Spinal cord (tissue), 10 donors: ENCODE results near the gene DOK4. TPM values are rescaled to one million over a fixed set of nuclear protein-coding genes. Genes with fewer than 3 reads are reported as not detected.
A peak's percentile ranks its signal among the peaks of the same experiment; 100 is the strongest.

Source experiments
- DNase-seq, 6 donors: peaks; one replicate each; pipeline versions ENCODE4 v3.0.0 to v3.0.0-alpha.2; 2013 to 2015; ENCODE audit warnings: low spot score in 6 of 6, low read depth in 4 of 6
- H3K27ac ChIP-seq: one replicate; pipeline ENCODE4 v1.5.1; 2013; ENCODE audit warnings: low read depth, low read length, control low read depth
- H3K27me3 ChIP-seq: one replicate; pipeline ENCODE4 v1.6.1; 2013; ENCODE audit warnings: low read length; ENCODE audit not compliant: control insufficient read depth, insufficient read depth
- H3K36me3 ChIP-seq: one replicate; pipeline ENCODE4 v1.6.1; 2013; ENCODE audit warnings: low read length; ENCODE audit not compliant: control insufficient read depth, insufficient read depth
- H3K4me1 ChIP-seq: one replicate; pipeline ENCODE4 v1.6.1; 2013; ENCODE audit warnings: low read length; ENCODE audit not compliant: control insufficient read depth, insufficient read depth
- H3K4me3 ChIP-seq: one replicate; pipeline ENCODE4 v1.5.1; 2013; ENCODE audit warnings: low read depth, low read length, control low read depth
- H3K9me3 ChIP-seq: one replicate; pipeline ENCODE4 v1.6.1; 2013; ENCODE audit warnings: low read length; ENCODE audit not compliant: control insufficient read depth, insufficient read depth
- WGBS: methylation state at CpG from one replicate; pipeline ENCODE4 v1.1.5; 2013; ENCODE audit warnings: missing lambda C conversion rate; ENCODE audit not compliant: insufficient coverage; 5-methylcytosine and 5-hydroxymethylcytosine counted together
- polyA plus RNA-seq, 2 donors: library from polyadenylated mRNA; unstranded; fragments of 120-200 nt; gene quantifications; one replicate each; pipeline ENCODE4 v1.2.1, GENCODE V29; 2013; ENCODE audit not compliant: insufficient read length in 2 of 2
- total RNA-seq, 2 donors: library from RNA; depleted of rRNA in 1 of 2; stranded (reverse); fragments of 120-200 nt in 1 of 2; fragments of >200 nt in 1 of 2; gene quantifications; one replicate each; pipeline versions ENCODE4 v1.2.3 to v1.2.4, GENCODE V29; 2013 to 2014
- donor health status: healthy.

The DOK4 gene
- total and polyA plus RNA-seq, 4 donors = 23.0 to 62.8 (median 43.5) TPM

- H3K27ac ChIP-seq = no peak overlapping the region
- H3K4me1 ChIP-seq = peaks cover 35% of the 10 kb centered on the region
- H3K36me3 ChIP-seq = peaks cover 71% of the 10 kb centered on the region
- WGBS = 65% methylated on average over 4 of the region's 10 CpGs
- no peaks in the 10 kb centered on the region for H3K9me3 ChIP-seq
- H3K4me3 ChIP-seq = no peak overlapping the region
- no peaks in the 10 kb centered on the region for H3K27me3 ChIP-seq
- peak in 1 of 6 donors; percentile 23 for DNase-seq
Observed at GRCh38 chr16:57471852-57472664, 14.2 kb downstream of the DOK4 start.

DNA sequence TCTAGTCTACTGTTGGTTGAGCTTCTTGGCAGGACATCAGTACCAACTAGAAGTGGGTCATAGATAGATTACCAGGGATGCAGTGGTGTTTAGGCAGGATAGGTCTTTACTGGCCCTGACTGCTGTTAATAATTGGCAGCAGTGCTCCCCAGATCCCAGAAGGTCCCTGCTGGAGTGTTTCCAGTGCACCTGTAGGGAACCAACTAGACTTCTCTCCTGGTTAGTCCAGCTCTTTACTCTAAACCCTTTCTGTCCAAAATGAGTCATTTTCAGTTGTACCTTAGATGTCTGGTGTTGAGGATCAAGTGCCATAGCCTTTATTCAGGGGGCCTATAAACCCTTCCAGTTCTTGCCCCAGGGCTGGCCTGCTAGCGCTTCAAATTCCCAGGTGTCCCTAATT lies 15.1 kb downstream of the DOK4 start:
- H3K27me3 ChIP-seq = no peaks in the 10 kb centered on the region
- H3K4me3 ChIP-seq = no peak overlapping the region
- H3K4me1 ChIP-seq = peaks cover 26% of the 10 kb centered on the region
- no peak for DNase-seq
- no peaks in the 10 kb centered on the region for H3K9me3 ChIP-seq
- no CpG with 5 or more reads among the region's 1 CpG for WGBS
- H3K27ac ChIP-seq = no peak overlapping the region
- H3K36me3 ChIP-seq = peaks cover 80% of the 10 kb centered on the region

- Histone ChIP-seq H3K36me3 (peaks cover 82% of the 10 kb centered on the region), H3K27me3 (no peaks in the 10 kb centered on the region), H3K4me1 (peaks cover 21% of the 10 kb centered on the region), H3K9me3 (no peaks in the 10 kb centered on the region), H3K27ac (no peak overlapping the region), H3K4me3 (no peak overlapping the region)
- no peak for DNase-seq
- 42% methylated on average over 5 of the region's 6 CpGs for WGBS
Observed at GRCh38 chr16:57470711-57471110, 15.6 kb downstream of the DOK4 start.

GRCh38 chr16:57469917-57470470 lies 16.3 kb downstream of the DOK4 start:
- Histone ChIP-seq H3K27me3 (no peaks in the 10 kb centered on the region), H3K27ac (no peak overlapping the region), H3K4me3 (no peak overlapping the region), H3K36me3 (peaks cover 79% of the 10 kb centered on the region), H3K4me1 (peaks cover 15% of the 10 kb centered on the region), H3K9me3 (no peaks in the 10 kb centered on the region)
- DNase-seq = no peak
- WGBS = 77% methylated on average over 7 of the region's 9 CpGs

GRCh38 chr16:57469046-57469445 lies 17.2 kb downstream of the DOK4 start:
- Histone ChIP-seq H3K27ac (no peak overlapping the region), H3K36me3 (peaks cover 80% of the 10 kb centered on the region), H3K4me1 (peaks cover 15% of the 10 kb centered on the region), H3K27me3 (no peaks in the 10 kb centered on the region), H3K4me3 (no peak overlapping the region), H3K9me3 (no peaks in the 10 kb centered on the region)
- DNase-seq = no peak
- 91% methylated on average over 11 of the region's 11 CpGs for WGBS

GRCh38 chr16:57468346-57468745 lies 17.9 kb downstream of the DOK4 start:
- peaks cover 78% of the 10 kb centered on the region for H3K36me3 ChIP-seq
- 100% methylated on average over 1 of the region's 2 CpGs for WGBS

GRCh38 chr16:57464523-57464922 lies 21.8 kb downstream of the DOK4 start:
- Histone ChIP-seq H3K27ac (no peak overlapping the region), H3K9me3 (no peaks in the 10 kb centered on the region), H3K4me3 (no peak overlapping the region), H3K27me3 (no peaks in the 10 kb centered on the region), H3K4me1 (peaks cover 15% of the 10 kb centered on the region), H3K36me3 (peaks cover 58% of the 10 kb centered on the region)
- DNase-seq = no peak
- WGBS = no CpG with 5 or more reads among the region's 2 CpGs

More at GRCh38 chr16:57468346-57468745, 17.9 kb downstream of the DOK4 start:
- DNase-seq = no peak
- no peaks in the 10 kb centered on the region for H3K27me3 ChIP-seq
- no peaks in the 10 kb centered on the region for H3K9me3 ChIP-seq
- no peak overlapping the region for H3K4me3 ChIP-seq
- H3K27ac ChIP-seq = no peak overlapping the region
- peaks cover 20% of the 10 kb centered on the region for H3K4me1 ChIP-seq

- Histone ChIP-seq H3K9me3 (no peaks in the 10 kb centered on the region), H3K27ac (no peak overlapping the region), H3K27me3 (no peaks in the 10 kb centered on the region), H3K4me3 (peak overlapping the region; percentile 71), H3K36me3 (peaks cover 55% of the 10 kb centered on the region), H3K4me1 (peaks cover 19% of the 10 kb centered on the region)
- no peak for DNase-seq
- 2% methylated on average over 6 of the region's 16 CpGs for WGBS
Observed at GRCh38 chr16:57462978-57463362, 23.3 kb downstream of the DOK4 start.

DNA sequence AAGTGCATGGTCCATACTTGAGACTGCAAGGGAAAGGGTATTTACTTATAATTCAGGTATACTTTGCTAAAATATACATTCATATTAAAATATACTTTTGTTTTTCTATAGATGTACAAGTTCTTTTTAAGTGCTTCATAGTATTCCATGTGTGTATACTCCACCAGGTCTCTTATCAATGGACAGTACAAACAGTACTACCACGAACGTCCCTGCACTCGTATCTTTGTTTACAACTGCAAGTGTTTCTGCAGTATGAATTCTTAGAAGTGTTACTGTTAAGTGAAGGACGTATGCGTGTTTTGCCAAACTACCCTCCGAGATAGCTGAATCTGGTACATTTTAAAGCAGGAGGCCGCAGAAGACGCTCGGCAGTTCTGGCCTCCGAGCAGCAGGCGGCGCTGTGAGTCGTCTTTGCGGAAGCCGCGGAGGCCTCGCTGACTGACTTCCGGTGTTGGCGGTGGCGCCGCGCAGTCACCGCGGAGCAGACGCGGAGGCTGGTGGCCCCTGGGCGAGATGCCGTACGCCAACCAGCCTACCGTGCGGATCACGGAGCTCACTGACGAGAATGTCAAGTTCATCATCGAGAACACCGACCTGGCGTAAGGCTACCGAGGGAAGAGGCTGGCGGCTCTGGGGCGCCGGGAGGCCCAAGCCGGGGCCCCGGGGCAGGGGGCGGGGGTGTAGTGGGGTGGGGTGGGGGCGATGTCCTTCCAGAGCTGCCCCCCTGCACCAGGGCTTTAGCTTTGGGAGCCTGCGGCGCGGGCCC lies 23.9 kb downstream of the DOK4 start, which contains the start of gene POLR2C:
Gene POLR2C, plus strand, starts transcription at position 471 of the 769 bp plus-strand sequence. Its CDS starts 46 bp downstream, at position 517.
- peaks cover 58% of the 10 kb centered on the region for H3K36me3 ChIP-seq
- DNase-seq = peak in 5 of 6 donors; percentile 65 to 96 (median 82)

More for the DNA sequence above, 23.9 kb downstream of the DOK4 start, which contains the start of gene POLR2C:
- WGBS = under 1% methylated on average over 31 of the region's 47 CpGs
- Histone ChIP-seq H3K4me3 (peak within 1 kb of the TSS; percentile 71), H3K4me1 (peaks cover 22% of the 10 kb centered on the region), H3K27ac (no peak within 1 kb of the TSS), H3K9me3 (no peaks in the 10 kb centered on the region), H3K27me3 (no peaks in the 10 kb centered on the region)
